Measurements from ENCODE around the gene CCNYL1. TPM values are rescaled to one million over a fixed set of nuclear protein-coding genes. Genes with fewer than 3 reads are reported as not detected.

CCNYL1 gene
- total and polyA plus RNA-seq, 2 donors (not counting 1 experiment from before 2014, with no cell fraction given) = 8.8 to 18.4 TPM

DNA sequence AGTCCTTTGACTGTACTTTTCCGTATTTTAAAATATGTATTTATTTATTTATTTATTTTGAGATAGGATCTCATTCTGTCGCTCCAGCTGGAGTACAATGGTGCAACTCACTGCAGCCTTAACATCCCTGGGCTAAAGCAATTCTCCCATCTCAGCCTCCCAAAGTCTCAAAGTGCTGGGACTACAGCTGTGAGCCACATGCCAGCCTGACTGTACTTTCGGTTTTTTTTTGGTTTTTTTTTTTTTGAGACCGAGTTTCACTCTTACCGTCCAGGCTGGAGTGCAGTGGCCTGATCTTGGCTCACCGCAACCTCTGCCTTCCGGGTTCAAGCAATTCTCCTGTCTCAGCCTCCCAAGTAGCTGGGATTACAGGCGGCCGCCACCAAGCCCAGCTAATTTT lies 28.9 kb upstream of the CCNYL1 start:
- no peaks in the 10 kb centered on the region for H3K36me3 ChIP-seq (ENCODE audit: control insufficient read depth, insufficient read depth, low read length)
- DNase-seq (ENCODE audit: low read depth in 2 of 2) = no peak
- H3K9ac ChIP-seq (ENCODE audit: insufficient read depth, low read length) = no peak overlapping the region
- no peak overlapping the region for H2AFZ ChIP-seq (ENCODE audit: low read length)
- H4K20me1 ChIP-seq (ENCODE audit: control insufficient read depth, extremely low read depth, insufficient read depth, low read length) = no peaks in the 10 kb centered on the region
- H3K27ac ChIP-seq (ENCODE audit: insufficient read depth, low read length) = no peak overlapping the region
- no peak for TF ChIP-seq EZH2 (IDR thresholded peaks at IDR 0.05; ENCODE audit: low read length, missing control alignments)
- TF ChIP-seq, protein P1, sequence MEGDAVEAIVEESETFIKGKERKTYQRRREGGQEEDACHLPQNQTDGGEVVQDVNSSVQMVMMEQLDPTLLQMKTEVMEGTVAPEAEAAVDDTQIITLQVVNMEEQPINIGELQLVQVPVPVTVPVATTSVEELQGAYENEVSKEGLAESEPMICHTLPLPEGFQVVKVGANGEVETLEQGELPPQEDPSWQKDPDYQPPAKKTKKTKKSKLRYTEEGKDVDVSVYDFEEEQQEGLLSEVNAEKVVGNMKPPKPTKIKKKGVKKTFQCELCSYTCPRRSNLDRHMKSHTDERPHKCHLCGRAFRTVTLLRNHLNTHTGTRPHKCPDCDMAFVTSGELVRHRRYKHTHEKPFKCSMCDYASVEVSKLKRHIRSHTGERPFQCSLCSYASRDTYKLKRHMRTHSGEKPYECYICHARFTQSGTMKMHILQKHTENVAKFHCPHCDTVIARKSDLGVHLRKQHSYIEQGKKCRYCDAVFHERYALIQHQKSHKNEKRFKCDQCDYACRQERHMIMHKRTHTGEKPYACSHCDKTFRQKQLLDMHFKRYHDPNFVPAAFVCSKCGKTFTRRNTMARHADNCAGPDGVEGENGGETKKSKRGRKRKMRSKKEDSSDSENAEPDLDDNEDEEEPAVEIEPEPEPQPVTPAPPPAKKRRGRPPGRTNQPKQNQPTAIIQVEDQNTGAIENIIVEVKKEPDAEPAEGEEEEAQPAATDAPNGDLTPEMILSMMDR (conservative IDR thresholded peaks at IDR 0.05 in 1 of 2, IDR thresholded peaks at IDR 0.05 in 1 of 2; ENCODE audit: low read depth in 1 of 2, low read length in 2 of 2) = no peak
- no peaks in the 10 kb centered on the region for H3K27me3 ChIP-seq (ENCODE audit: control insufficient read depth, insufficient read depth, low read length)
- peaks cover 4% of the 10 kb centered on the region for H3K4me1 ChIP-seq (ENCODE audit: control insufficient read depth, extremely low read depth, insufficient read depth, low read length)
- H3K4me2 ChIP-seq (ENCODE audit: extremely low read depth, insufficient read depth, low read length) = no peak overlapping the region
- no peak overlapping the region for H3K4me3 ChIP-seq (replicated peaks in 1 of 4; ENCODE audit: control extremely low read depth in 1 of 4, insufficient read depth in 1 of 4, low read depth in 3 of 4, low read length in 4 of 4)
- no peaks in the 10 kb centered on the region for H3K9me3 ChIP-seq (ENCODE audit: control insufficient read depth, insufficient read depth, low read depth, low read length)
- H3K79me2 ChIP-seq (ENCODE audit: control insufficient read depth, insufficient read depth, low read length) = no peaks in the 10 kb centered on the region

DNA sequence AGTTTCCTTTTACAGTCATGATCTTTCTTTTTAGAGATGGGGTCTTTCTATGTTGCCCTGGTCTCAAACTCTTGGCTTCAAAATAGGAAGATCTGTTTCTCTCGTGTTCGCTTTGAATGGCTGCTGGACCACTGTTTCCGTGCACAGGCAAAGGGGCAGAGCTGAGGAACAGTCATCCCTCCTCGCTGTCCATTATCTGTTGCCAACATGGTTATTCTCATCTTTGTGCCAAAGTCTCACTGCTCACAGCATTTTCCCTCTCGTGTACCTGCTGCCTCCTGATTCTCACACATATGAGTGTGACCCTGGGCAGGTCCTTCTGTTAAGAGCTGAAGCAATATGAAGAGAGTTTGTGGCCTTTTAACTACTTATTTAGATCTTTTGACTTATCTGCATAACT lies 28.0 kb upstream of the CCNYL1 start:
- Histone ChIP-seq H3K9me3 (ENCODE audit: control insufficient read depth, insufficient read depth, low read depth, low read length) (no peaks in the 10 kb centered on the region), H3K9ac (ENCODE audit: insufficient read depth, low read length) (no peak overlapping the region), H3K4me1 (ENCODE audit: control insufficient read depth, extremely low read depth, insufficient read depth, low read length) (peaks cover 4% of the 10 kb centered on the region), H3K36me3 (ENCODE audit: control insufficient read depth, insufficient read depth, low read length) (no peaks in the 10 kb centered on the region), H3K27ac (ENCODE audit: insufficient read depth, low read length) (no peak overlapping the region), H3K4me3 (replicated peaks in 1 of 4; ENCODE audit: control extremely low read depth in 1 of 4, insufficient read depth in 1 of 4, low read depth in 3 of 4, low read length in 4 of 4) (no peak overlapping the region), H3K4me2 (ENCODE audit: extremely low read depth, insufficient read depth, low read length) (no peak overlapping the region), H3K79me2 (ENCODE audit: control insufficient read depth, insufficient read depth, low read length) (no peaks in the 10 kb centered on the region), H3K27me3 (ENCODE audit: control insufficient read depth, insufficient read depth, low read length) (no peaks in the 10 kb centered on the region), H2AFZ (ENCODE audit: low read length) (no peak overlapping the region), H4K20me1 (ENCODE audit: control insufficient read depth, extremely low read depth, insufficient read depth, low read length) (no peaks in the 10 kb centered on the region)
- TF ChIP-seq, protein P1 (conservative IDR thresholded peaks at IDR 0.05 in 1 of 2, IDR thresholded peaks at IDR 0.05 in 1 of 2; ENCODE audit: low read depth in 1 of 2, low read length in 2 of 2) = no peak
- TF ChIP-seq EZH2 (IDR thresholded peaks at IDR 0.05; ENCODE audit: low read length, missing control alignments) = no peak
- DNase-seq (ENCODE audit: low read depth in 2 of 2) = no peak

DNA sequence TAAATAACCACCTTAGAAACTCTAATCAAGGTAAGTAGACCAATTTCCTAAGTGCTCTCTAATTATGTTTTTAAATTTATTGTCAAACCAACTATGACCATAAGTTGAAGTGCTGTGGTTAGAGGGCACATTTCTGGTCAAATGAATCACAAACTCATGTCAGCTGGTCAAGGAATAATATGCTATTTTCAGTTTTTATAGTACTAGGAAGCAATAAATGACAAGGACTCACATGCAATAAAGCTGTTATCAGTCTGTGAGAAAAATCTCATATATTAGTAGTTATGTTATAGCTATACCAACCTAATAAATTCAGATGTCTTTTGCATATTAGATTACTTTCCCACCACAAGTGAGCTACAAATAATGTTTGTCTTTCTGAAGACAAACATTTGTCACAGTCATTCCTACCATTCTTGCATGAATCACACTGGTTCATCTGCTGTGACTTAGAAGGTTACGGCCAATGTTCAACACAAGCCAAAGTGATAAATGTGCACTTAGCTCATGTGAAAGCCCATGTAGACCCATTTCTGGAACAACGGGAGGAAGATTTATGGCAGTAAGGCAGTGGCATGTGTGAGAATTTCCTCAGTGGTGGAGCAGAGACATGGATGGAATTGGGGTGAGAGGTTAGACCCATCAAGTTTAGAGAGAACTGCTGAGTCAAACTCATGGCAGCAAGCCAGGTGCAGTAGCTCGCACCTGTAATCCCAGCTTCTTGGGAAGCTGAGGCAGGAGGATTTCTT lies 27.4 kb upstream of the CCNYL1 start:
- Histone ChIP-seq H3K4me2 (ENCODE audit: extremely low read depth, insufficient read depth, low read length) (peak overlapping the region; percentile 44), H3K79me2 (ENCODE audit: control insufficient read depth, insufficient read depth, low read length) (no peaks in the 10 kb centered on the region), H3K4me3 (replicated peaks in 1 of 4; ENCODE audit: control extremely low read depth in 1 of 4, insufficient read depth in 1 of 4, low read depth in 3 of 4, low read length in 4 of 4) (no peak overlapping the region), H3K9ac (ENCODE audit: insufficient read depth, low read length) (no peak overlapping the region), H3K27me3 (ENCODE audit: control insufficient read depth, insufficient read depth, low read length) (no peaks in the 10 kb centered on the region), H2AFZ (ENCODE audit: low read length) (no peak overlapping the region), H3K27ac (ENCODE audit: insufficient read depth, low read length) (no peak overlapping the region), H4K20me1 (ENCODE audit: control insufficient read depth, extremely low read depth, insufficient read depth, low read length) (no peaks in the 10 kb centered on the region), H3K4me1 (ENCODE audit: control insufficient read depth, extremely low read depth, insufficient read depth, low read length) (peaks cover 4% of the 10 kb centered on the region), H3K9me3 (ENCODE audit: control insufficient read depth, insufficient read depth, low read depth, low read length) (no peaks in the 10 kb centered on the region), H3K36me3 (ENCODE audit: control insufficient read depth, insufficient read depth, low read length) (no peaks in the 10 kb centered on the region)
- DNase-seq (ENCODE audit: low read depth in 2 of 2) = peak; percentile 60 to 89
- TF ChIP-seq, protein P1 (conservative IDR thresholded peaks at IDR 0.05 in 1 of 2, IDR thresholded peaks at IDR 0.05 in 1 of 2; ENCODE audit: low read depth in 1 of 2, low read length in 2 of 2) = no peak
- no peak for TF ChIP-seq EZH2 (IDR thresholded peaks at IDR 0.05; ENCODE audit: low read length, missing control alignments)

All from fibroblast of lung (primary cell).